Embryonic facial prominence (tissue), 1 donor: ENCODE measurements around the gene TSPAN31.

Experiments
- DNase-seq: peaks from one replicate; pipeline ENCODE4 v3.0.0-alpha.2; 2016; ENCODE audit errors: extremely low spot score

TSPAN31 gene

DNA sequence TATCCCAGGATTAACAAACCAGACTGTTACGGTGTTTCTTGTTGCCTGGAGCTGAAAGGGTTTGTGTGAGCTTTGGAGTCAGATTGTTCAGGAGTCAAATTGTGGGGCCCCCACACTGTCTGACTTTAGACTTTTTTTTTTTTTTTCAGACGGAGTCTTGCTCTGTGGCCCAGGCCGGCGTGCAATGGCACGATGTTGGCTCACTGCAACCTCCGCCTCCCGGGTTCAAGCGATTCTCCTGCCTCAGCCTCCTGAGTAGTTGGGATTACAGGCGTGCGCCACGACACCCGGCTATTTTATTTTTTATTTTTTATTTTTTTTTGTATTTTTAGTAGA is 38.6 kb downstream of the TSPAN31 start:
- no peak for DNase-seq

- DNase-seq: no peak
Measured at GRCh38 chr12:57783861-57784260, 39.0 kb downstream of the TSPAN31 start.

DNA sequence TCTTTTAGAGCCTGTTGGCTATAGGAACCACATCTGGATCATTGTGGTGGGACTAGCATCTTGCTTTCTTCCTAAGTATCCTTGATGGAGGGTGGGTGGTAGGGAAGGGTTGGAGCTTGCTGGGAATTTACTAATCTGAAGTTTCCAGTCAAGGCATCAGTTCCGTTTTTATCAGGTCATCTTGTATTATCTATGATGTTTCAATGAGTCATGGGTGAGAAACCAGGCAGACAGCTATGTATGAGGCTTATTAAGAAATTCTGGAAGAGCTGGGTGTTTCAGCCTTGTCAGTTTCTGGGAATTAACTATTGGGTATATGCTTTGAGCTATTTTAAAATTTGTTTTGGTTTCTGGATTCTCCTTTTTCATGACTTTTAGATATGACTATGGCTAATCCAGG is 49.1 kb downstream of the TSPAN31 start:
- DNase-seq: no peak

GRCh38 chr12:57795354-57795753 is 50.5 kb downstream of the TSPAN31 start:
- DNase-seq: no peak

DNA sequence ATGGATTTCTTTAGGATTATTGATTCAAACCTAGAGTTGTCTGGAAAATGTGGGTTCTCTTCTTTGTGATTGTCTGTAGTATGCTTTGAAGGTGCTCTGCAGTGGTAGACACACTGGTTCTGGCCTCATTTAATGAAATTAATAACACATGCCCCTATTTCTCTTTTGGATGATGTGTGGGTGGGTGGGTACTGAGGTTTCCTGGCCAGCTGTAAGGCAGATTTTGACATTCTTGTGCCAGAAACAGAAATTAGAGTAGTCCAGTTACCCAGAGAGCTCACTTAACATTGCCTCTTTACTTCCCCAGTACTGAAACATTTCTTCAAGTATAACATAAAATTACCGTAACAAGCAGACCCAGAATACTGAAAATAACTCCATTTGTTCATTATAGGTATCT is 52.2 kb downstream of the TSPAN31 start:
- DNase-seq: no peak

GRCh38 chr12:57797933-57798332 is 53.1 kb downstream of the TSPAN31 start:
- no peak for DNase-seq
